NT2/D1 (cell line): ENCODE data around the gene SORT1.

Experiments used
- DNase-seq: peaks from one replicate; pipeline ENCODE4 v3.0.0-alpha.2; 2011; ENCODE audit warnings: low read depth, low spot score
- H3K27me3 ChIP-seq: 2 replicates; pipeline ENCODE4 v1.6.0; 2011; ENCODE audit warnings: mild to moderate bottlenecking; ENCODE audit not compliant: insufficient read length, insufficient read depth
- H3K36me3 ChIP-seq: 2 replicates; pipeline ENCODE4 v1.6.1; 2011; ENCODE audit warnings: mild to moderate bottlenecking, low read length, mixed read lengths; ENCODE audit not compliant: insufficient read depth, insufficient read length
- H3K4me1 ChIP-seq: 2 replicates; pipeline ENCODE4 v1.5.1; 2011; ENCODE audit not compliant: insufficient read depth, insufficient read length
- H3K4me3 ChIP-seq: 2 replicates; pipeline ENCODE4 v1.5.1; 2011; ENCODE audit warnings: low read depth; ENCODE audit not compliant: insufficient read length
- H3K9ac ChIP-seq: 2 replicates; pipeline ENCODE4 v1.6.0; 2011; ENCODE audit warnings: low read depth; ENCODE audit not compliant: insufficient read length
- H3K9me3 ChIP-seq: 2 replicates; pipeline ENCODE4 v1.5.1; 2011; ENCODE audit warnings: mild to moderate bottlenecking, low read length; ENCODE audit not compliant: insufficient read depth
- SUZ12 ChIP-seq: IDR thresholded peaks from 2 replicates; pipeline ENCODE4 v1.6.1; 2011; ENCODE audit not compliant: insufficient read length, insufficient read depth; ENCODE audit errors: extremely low read depth
- YY1 ChIP-seq: IDR thresholded peaks from 2 replicates; pipeline ENCODE4 v1.6.1; 2011; ENCODE audit not compliant: insufficient read length, insufficient read depth
- ZNF274 ChIP-seq: IDR thresholded peaks from 2 replicates; pipeline ENCODE4 v1.6.1; 2011; ENCODE audit warnings: mild to moderate bottlenecking, low read depth, low read length

The SORT1 gene

GRCh38 chr1:109391626-109392025 lies 6.1 kb downstream of the SORT1 start:
- DNase-seq: no peak
- no peak for TF ChIP-seq ZNF274
- TF ChIP-seq SUZ12: no peak
- no peak for TF ChIP-seq YY1
- Histone ChIP-seq H3K9me3 (no peaks in the 10 kb centered on the region), H3K4me3 (no peak overlapping the region), H3K4me1 (peaks cover 3% of the 10 kb centered on the region), H3K36me3 (no peaks in the 10 kb centered on the region), H3K9ac (no peak overlapping the region), H3K27me3 (peaks cover 5% of the 10 kb centered on the region)

DNA sequence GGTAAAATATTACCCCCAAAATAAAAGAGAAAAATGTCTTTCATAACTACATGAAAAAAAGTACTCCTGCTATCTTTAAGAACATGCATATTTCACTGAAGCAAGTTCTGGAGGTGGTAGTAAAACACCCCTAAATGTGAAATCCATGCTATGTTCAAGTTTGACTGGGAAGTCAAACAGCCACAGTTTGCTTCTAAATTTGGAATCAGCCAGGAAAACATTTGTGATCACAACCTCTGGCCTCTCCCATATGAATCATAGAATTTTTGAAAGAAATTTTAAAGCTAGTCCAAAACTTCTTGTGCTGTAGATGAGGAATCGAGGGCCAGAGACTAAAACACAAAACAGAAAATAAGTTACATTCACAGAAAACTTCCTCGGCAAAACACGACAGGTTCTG lies 6.6 kb downstream of the SORT1 start:
- Histone ChIP-seq H3K4me1 (no peaks in the 10 kb centered on the region), H3K27me3 (no peaks in the 10 kb centered on the region), H3K36me3 (no peaks in the 10 kb centered on the region), H3K9ac (no peak overlapping the region), H3K4me3 (no peak overlapping the region), H3K9me3 (no peaks in the 10 kb centered on the region)
- DNase-seq: no peak
- no peak for TF ChIP-seq ZNF274
- TF ChIP-seq SUZ12: no peak
- no peak for TF ChIP-seq YY1

DNA sequence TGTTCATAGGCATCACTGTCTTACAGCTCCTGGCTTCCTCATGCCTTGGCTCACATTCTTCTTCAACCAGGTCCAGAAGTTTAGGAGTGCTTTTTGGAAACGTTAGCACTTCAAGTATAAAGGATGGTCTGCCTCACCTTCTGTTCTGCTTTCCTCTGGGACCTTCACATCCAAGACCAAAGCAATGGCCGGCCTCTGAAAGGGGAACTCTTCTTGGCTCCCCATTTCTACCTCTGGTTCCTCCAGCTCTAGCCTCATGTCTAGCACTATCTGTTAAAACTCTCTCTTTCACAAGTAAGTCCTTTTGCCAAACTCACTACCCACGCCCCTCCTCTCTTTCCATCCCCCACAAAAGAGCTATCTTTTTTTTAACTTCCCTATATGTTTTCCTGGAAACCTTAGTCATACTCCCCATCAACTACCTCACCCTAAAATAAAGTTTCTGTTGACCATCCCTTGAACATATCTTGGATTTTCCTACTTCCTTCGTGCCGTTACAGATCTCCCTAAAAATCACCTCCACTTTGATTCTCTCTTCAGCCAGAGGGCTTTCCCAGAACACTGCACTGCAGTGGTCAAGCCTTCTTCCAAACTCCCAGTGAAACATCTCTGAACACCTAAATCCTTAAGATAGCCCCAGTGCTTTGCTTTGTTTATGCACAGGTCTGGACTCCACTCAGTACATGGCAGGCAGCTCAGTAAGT lies 7.9 kb downstream of the SORT1 start:
- TF ChIP-seq ZNF274 (no peak), YY1 (no peak), SUZ12 (no peak)
- Histone ChIP-seq H3K4me1 (no peaks in the 10 kb centered on the region), H3K36me3 (no peaks in the 10 kb centered on the region), H3K27me3 (no peaks in the 10 kb centered on the region), H3K9ac (no peak overlapping the region), H3K9me3 (no peaks in the 10 kb centered on the region), H3K4me3 (no peak overlapping the region)
- DNase-seq: no peak

- DNase-seq: no peak
- Histone ChIP-seq H3K36me3 (no peaks in the 10 kb centered on the region), H3K4me1 (no peaks in the 10 kb centered on the region), H3K9ac (no peak overlapping the region), H3K4me3 (no peak overlapping the region), H3K9me3 (no peaks in the 10 kb centered on the region), H3K27me3 (no peaks in the 10 kb centered on the region)
- TF ChIP-seq ZNF274: no peak
- TF ChIP-seq SUZ12: no peak
- no peak for TF ChIP-seq YY1
Measured at GRCh38 chr1:109388884-109389637, 8.7 kb downstream of the SORT1 start.

GRCh38 chr1:109388208-109388711 lies 9.5 kb downstream of the SORT1 start:
- no peaks in the 10 kb centered on the region for H3K4me1 ChIP-seq

GRCh38 chr1:109386054-109386717 lies 11.5 kb downstream of the SORT1 start:
- no peaks in the 10 kb centered on the region for H3K4me1 ChIP-seq
- H3K27me3 ChIP-seq: no peaks in the 10 kb centered on the region
- no peak for DNase-seq
- no peak overlapping the region for H3K9ac ChIP-seq
- H3K4me3 ChIP-seq: no peak overlapping the region
- no peaks in the 10 kb centered on the region for H3K9me3 ChIP-seq
- no peak for TF ChIP-seq SUZ12
- no peak for TF ChIP-seq YY1
- H3K36me3 ChIP-seq: no peaks in the 10 kb centered on the region

More at GRCh38 chr1:109388208-109388711, 9.5 kb downstream of the SORT1 start:
- no peaks in the 10 kb centered on the region for H3K9me3 ChIP-seq
- H3K27me3 ChIP-seq: no peaks in the 10 kb centered on the region
- DNase-seq: no peak
- TF ChIP-seq ZNF274 (no peak), SUZ12 (no peak), YY1 (no peak)
- no peak overlapping the region for H3K9ac ChIP-seq
- no peaks in the 10 kb centered on the region for H3K36me3 ChIP-seq
- no peak overlapping the region for H3K4me3 ChIP-seq

GRCh38 chr1:109385417-109385816 lies 12.3 kb downstream of the SORT1 start:
- Histone ChIP-seq H3K27me3 (no peaks in the 10 kb centered on the region), H3K4me3 (no peak overlapping the region), H3K36me3 (no peaks in the 10 kb centered on the region), H3K4me1 (no peaks in the 10 kb centered on the region), H3K9me3 (no peaks in the 10 kb centered on the region), H3K9ac (no peak overlapping the region)
- DNase-seq: no peak
- TF ChIP-seq YY1 (no peak), ZNF274 (no peak), SUZ12 (no peak)
